Tibial artery (tissue), 4 donors: ENCODE measurements around the gene IGSF10.
"Not testable (repeated sequence)": the region's sequence is repeated elsewhere in the genome, so short reads cannot be mapped to it uniquely, and the experiment has no call there.

Source experiments
- DNase-seq, 2 donors: peaks; one replicate each; pipeline ENCODE4 v3.0.0-alpha.2; 2019
- H3K27ac ChIP-seq, 2 donors: fragments of 200-600 bp; sonication (generic) in 1 of 2; 1 replicate in 1 of 2; 2 replicates in 1 of 2; pipeline ENCODE4 v1.5.1; 2018 to 2019; ENCODE audit warnings: mild to moderate bottlenecking in 1 of 2
- H3K27me3 ChIP-seq, 2 donors: fragments of 200-600 bp; sonication (generic) in 1 of 2; one replicate each; pipeline versions ENCODE4 v1.5.1 to v1.6.0; 2016 to 2019
- H3K36me3 ChIP-seq, 3 donors: fragments of 200-600 bp; sonication (generic) in 2 of 3; one replicate each; pipeline ENCODE4 v1.5.1; 2016 to 2019; ENCODE audit warnings: mild to moderate bottlenecking in 2 of 3
- H3K4me1 ChIP-seq, 4 donors: fragments of 200-600 bp; sonication (generic) in 2 of 4; 1 replicate in 3 of 4; 2 replicates in 1 of 4; pipeline ENCODE4 v1.5.1; 2016 to 2019
- H3K4me3 ChIP-seq, 2 donors: fragments of 200-600 bp; sonication (generic) in 1 of 2; 1 replicate in 1 of 2; 2 replicates in 1 of 2; pipeline ENCODE4 v1.5.1; 2018 to 2019; ENCODE audit warnings: mild to moderate bottlenecking in 2 of 2
- H3K9me3 ChIP-seq, 3 donors: fragments of 200-600 bp; sonication (generic) in 1 of 3; one replicate each; pipeline ENCODE4 v1.5.1; 2016 to 2019
- intact Hi-C: fragments of 100-400 bp; cut with DNase I; formaldehyde crosslinking; loops from one replicate; pipeline ENCODE4 v1.15.0; 2023; ENCODE audit warnings: low total_unique reads
- TF ChIP-seq, protein P1 (sequence below), 2 experiments: fragments of 200-600 bp in 1 of 2; fragments of 450-650 bp in 1 of 2; IDR thresholded peaks; one replicate each; pipeline ENCODE4 v1.5.1; 2017 to 2019; ENCODE audit warnings: antibody characterized with exemption in 2 of 2, mild to moderate bottlenecking in 1 of 2, moderate library complexity in 1 of 2

IGSF10 gene, protein sequence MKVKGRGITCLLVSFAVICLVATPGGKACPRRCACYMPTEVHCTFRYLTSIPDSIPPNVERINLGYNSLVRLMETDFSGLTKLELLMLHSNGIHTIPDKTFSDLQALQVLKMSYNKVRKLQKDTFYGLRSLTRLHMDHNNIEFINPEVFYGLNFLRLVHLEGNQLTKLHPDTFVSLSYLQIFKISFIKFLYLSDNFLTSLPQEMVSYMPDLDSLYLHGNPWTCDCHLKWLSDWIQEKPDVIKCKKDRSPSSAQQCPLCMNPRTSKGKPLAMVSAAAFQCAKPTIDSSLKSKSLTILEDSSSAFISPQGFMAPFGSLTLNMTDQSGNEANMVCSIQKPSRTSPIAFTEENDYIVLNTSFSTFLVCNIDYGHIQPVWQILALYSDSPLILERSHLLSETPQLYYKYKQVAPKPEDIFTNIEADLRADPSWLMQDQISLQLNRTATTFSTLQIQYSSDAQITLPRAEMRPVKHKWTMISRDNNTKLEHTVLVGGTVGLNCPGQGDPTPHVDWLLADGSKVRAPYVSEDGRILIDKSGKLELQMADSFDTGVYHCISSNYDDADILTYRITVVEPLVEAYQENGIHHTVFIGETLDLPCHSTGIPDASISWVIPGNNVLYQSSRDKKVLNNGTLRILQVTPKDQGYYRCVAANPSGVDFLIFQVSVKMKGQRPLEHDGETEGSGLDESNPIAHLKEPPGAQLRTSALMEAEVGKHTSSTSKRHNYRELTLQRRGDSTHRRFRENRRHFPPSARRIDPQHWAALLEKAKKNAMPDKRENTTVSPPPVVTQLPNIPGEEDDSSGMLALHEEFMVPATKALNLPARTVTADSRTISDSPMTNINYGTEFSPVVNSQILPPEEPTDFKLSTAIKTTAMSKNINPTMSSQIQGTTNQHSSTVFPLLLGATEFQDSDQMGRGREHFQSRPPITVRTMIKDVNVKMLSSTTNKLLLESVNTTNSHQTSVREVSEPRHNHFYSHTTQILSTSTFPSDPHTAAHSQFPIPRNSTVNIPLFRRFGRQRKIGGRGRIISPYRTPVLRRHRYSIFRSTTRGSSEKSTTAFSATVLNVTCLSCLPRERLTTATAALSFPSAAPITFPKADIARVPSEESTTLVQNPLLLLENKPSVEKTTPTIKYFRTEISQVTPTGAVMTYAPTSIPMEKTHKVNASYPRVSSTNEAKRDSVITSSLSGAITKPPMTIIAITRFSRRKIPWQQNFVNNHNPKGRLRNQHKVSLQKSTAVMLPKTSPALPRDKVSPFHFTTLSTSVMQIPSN (N-terminal part only)

DNA sequence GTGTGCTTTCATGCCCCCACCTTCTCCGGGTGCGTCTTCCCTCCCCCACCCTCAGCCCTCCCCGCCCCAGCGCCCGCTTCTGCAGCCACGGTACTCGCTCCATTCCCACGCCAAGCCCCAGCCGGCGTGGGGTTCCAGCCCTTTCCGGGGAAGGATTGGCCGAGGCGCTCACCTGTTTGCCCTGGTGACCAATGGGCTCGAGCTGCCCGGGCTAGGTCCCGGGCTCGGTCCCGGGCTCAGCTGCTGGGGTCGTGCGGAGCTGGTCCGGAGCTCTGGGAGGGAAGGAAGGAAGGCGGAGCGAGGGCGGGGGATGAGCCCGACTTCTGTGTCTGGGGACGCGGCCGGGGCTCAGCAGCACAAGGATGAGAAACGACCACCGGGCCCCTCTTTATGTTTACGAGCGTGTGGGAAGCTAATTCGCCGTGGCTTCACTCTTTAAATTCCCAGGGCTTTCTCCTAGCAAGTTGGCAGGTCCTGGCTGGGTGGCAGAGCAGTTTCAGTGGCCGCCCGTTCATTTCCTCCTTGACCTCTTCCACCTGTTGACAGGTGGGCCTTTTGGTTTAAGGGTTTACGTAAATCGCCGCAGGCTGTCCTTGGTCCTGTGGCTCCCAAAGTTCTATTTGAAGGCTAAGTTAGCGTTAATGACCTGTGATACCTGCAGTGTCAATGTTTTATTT lies at the start of gene IGSF10:
TSS of gene IGSF10 (minus strand) at position 288 of the 677 bp plus-strand sequence. CDS start 2,352 bp downstream, outside the sequence.
- H3K9me3 ChIP-seq: no peaks in the 10 kb centered on the region
- intact Hi-C loops: no loop called here
- peaks cover 0 to 9% (median 4%) of the 10 kb centered on the region in 4 donors for H3K4me1 ChIP-seq
- no peaks in the 10 kb centered on the region for H3K36me3 ChIP-seq
- TF ChIP-seq, protein P1, sequence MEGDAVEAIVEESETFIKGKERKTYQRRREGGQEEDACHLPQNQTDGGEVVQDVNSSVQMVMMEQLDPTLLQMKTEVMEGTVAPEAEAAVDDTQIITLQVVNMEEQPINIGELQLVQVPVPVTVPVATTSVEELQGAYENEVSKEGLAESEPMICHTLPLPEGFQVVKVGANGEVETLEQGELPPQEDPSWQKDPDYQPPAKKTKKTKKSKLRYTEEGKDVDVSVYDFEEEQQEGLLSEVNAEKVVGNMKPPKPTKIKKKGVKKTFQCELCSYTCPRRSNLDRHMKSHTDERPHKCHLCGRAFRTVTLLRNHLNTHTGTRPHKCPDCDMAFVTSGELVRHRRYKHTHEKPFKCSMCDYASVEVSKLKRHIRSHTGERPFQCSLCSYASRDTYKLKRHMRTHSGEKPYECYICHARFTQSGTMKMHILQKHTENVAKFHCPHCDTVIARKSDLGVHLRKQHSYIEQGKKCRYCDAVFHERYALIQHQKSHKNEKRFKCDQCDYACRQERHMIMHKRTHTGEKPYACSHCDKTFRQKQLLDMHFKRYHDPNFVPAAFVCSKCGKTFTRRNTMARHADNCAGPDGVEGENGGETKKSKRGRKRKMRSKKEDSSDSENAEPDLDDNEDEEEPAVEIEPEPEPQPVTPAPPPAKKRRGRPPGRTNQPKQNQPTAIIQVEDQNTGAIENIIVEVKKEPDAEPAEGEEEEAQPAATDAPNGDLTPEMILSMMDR (IDR thresholded peaks at IDR 0.05): no peak
- H3K27ac ChIP-seq: peak within 1 kb of the TSS in 1 of 2 donors; percentile 28
- H3K4me3 ChIP-seq: peak within 1 kb of the TSS; percentile 49 to 53
- H3K27me3 ChIP-seq: peaks cover 0 to 10% of the 10 kb centered on the region in 2 donors
- DNase-seq: peak in 1 of 2 donors; percentile 67

DNA sequence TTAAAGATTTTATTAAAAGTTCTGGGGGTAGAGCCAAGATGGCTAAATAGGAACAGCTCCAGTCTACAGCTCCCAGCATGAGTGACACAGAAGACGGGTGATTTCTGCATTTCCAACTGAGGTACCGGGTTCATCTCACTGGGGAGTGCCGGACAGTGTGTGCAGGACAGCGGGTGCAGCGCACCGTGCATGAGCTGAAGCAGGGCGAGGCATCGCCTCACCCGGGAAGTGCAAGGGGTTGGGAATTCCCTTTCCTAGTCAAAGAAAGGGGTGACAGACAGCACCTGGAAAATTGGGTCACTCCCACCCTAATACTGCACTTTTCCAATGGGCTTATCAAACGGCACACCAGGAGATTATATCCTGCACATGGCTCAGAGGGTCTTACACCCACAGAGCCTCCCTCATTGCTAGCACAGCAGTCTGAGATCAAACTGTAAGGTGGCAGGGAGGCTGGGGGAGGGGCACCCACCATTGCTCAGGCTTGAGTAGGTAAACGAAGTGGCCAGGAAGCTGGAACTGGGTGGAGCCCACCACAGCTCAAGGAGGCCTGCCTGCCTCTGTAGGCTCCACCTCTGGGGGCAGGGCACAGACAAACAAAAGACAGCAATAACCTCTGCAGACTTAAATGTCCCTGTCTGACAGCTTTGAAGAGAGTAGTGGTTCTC lies 48.7 kb upstream of the IGSF10 start:
- H3K9me3 ChIP-seq, H3K4me3 ChIP-seq, H3K36me3 ChIP-seq, H3K4me1 ChIP-seq, H3K27me3 ChIP-seq, H3K27ac ChIP-seq, intact Hi-C loops, DNase-seq: not testable (repeated sequence)

DNA sequence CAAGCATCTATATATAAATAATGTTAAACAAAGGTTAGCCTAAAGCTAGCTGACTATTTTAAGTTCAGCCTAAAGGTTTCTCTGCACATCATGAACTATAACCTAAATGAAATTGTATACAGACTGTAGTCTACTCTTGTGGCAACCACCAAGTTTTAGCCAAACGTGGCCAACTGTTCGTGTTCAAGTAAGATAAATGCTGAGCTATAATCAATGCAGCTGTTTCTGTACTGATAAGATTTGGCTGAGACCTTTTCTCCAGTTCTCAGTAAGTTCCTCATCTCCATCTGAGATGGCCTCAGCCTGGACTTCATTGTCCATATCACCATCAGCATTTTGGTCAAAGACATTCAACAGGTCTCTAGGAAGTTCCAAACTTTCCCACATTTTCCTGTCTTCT lies 43.7 kb upstream of the IGSF10 start:
- no peaks in the 10 kb centered on the region for H3K27me3 ChIP-seq
- no peak overlapping the region for H3K4me3 ChIP-seq
- H3K4me1 ChIP-seq: peaks cover 0 to 21% (median 2%) of the 10 kb centered on the region in 4 donors
- TF ChIP-seq, protein P1 (IDR thresholded peaks at IDR 0.05): no peak
- DNase-seq: no peak
- H3K27ac ChIP-seq: no peak overlapping the region
- no peaks in the 10 kb centered on the region for H3K9me3 ChIP-seq
- H3K36me3 ChIP-seq: no peaks in the 10 kb centered on the region
- intact Hi-C loops: no loop called here

DNA sequence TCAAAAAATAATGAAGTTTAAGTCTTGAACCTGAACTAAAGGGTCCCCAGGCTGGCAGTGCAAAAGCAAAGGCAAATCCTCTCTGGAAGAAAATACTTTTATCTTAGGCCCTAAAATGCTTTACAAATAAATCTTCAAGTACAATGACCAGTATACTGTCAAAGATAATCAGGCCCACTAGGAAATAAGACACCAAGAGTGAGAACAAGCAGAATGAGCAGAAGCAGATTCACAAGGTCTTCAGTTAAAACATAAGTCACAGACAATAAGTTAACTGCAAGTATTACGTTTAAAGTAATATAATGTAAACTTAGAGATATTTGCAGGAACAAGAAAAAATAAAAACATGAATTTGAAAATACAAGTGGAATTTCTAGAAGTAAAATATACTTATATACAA lies 42.2 kb upstream of the IGSF10 start:
- H3K4me3 ChIP-seq: no peak overlapping the region
- intact Hi-C loops: no loop called here
- H3K27ac ChIP-seq: peak overlapping the region; percentile 55 to 63
- no peak for DNase-seq
- no peaks in the 10 kb centered on the region for H3K27me3 ChIP-seq
- H3K9me3 ChIP-seq: no peaks in the 10 kb centered on the region
- TF ChIP-seq, protein P1 (IDR thresholded peaks at IDR 0.05): no peak
- H3K4me1 ChIP-seq: peaks cover 0 to 21% (median 2%) of the 10 kb centered on the region in 4 donors
- H3K36me3 ChIP-seq: no peaks in the 10 kb centered on the region

DNA sequence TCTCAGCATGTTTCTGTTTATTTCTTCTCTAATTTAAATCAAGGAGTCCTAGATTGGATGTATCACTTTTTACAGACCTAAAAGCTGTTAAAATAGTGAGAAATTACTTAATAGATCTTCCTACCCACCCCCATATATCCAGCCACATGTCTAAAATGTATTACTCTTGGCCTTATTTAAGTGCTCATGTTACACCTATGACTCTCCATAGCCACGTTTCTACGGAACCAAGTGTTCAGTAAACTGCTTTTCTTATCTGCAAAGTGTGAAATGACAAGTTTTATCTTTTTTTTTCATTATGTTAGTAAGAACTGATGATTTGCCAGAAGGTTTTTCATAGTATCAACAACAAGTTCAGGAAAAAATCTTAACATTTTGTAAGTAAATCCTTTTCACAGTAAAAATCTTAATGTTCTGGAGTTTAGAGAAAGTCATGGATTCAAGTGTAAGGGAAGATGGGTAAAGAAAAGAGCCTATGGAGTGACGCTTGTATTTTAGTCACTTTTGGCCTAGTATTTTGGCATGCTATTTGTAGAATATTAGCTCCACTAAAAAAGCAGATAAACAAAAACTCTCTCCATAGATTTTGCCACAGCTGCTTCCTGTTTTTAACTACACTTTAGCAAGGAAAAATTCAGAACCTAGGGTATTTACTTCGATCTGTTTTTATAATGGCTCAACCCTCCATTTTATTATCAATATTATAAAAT lies 41.2 kb upstream of the IGSF10 start:
- intact Hi-C loops: no loop called here
- H3K36me3 ChIP-seq: no peaks in the 10 kb centered on the region
- no peak overlapping the region for H3K4me3 ChIP-seq
- H3K27ac ChIP-seq: peak overlapping the region; percentile 55 to 63
- no peak for DNase-seq
- peaks cover 0 to 21% (median 2%) of the 10 kb centered on the region in 4 donors for H3K4me1 ChIP-seq
- no peaks in the 10 kb centered on the region for H3K27me3 ChIP-seq
- TF ChIP-seq, protein P1 (IDR thresholded peaks at IDR 0.05): no peak
- H3K9me3 ChIP-seq: no peaks in the 10 kb centered on the region
